Left ventricle myocardium inferior (tissue), 1 donor: ENCODE results near the gene AUTS2. TPM values are rescaled to one million over a fixed set of nuclear protein-coding genes. Genes with fewer than 3 reads are reported as not detected.

Experiments
- DNase-seq: peaks from one replicate; pipeline ENCODE4 v3.0.0-alpha.2; 2020
- H3K27ac ChIP-seq: fragments of 200-600 bp; replicated peaks from 2 replicates; pipeline ENCODE4 v1.8.0; 2021
- H3K27me3 ChIP-seq: fragments of 200-600 bp; 2 replicates; pipeline ENCODE4 v1.8.0; 2021; ENCODE audit warnings: low read depth
- H3K36me3 ChIP-seq: fragments of 200-600 bp; 2 replicates; pipeline ENCODE4 v1.8.0; 2021
- H3K4me1 ChIP-seq: fragments of 200-600 bp; 2 replicates; pipeline ENCODE4 v1.8.0; 2021
- H3K4me3 ChIP-seq: fragments of 200-600 bp; 2 replicates; pipeline ENCODE4 v1.8.0; 2021; ENCODE audit warnings: mild to moderate bottlenecking, moderate library complexity
- H3K9me3 ChIP-seq: fragments of 200-600 bp; replicated peaks from 2 replicates; pipeline ENCODE4 v1.8.0; 2021
- CTCF ChIP-seq: fragments of 200-600 bp; IDR thresholded peaks from 2 replicates; pipeline ENCODE4 v1.8.0; 2021; ENCODE audit warnings: antibody characterized with exemption, mild to moderate bottlenecking, borderline replicate concordance
- intact Hi-C: fragments of 100-400 bp; cut with micrococcal nuclease; formaldehyde crosslinking; loops from one replicate; pipeline ENCODE4 v1.11.0; 2022
- total RNA-seq: library from RNA; stranded (reverse); fragmentation: NEBNext Ultra II Directional; extraction: Animal tissue kit (Norgen Biotek cat#: 25700); gene quantifications from one replicate; pipeline ENCODE4 v1.2.1, GENCODE V29; 2021
- donor health status: DM: no; HTN: yes; CAD: no; lungs with severe emphysema.

Gene AUTS2
- total RNA-seq, 1 donor from 2014 or later: 10.5 TPM

DNA sequence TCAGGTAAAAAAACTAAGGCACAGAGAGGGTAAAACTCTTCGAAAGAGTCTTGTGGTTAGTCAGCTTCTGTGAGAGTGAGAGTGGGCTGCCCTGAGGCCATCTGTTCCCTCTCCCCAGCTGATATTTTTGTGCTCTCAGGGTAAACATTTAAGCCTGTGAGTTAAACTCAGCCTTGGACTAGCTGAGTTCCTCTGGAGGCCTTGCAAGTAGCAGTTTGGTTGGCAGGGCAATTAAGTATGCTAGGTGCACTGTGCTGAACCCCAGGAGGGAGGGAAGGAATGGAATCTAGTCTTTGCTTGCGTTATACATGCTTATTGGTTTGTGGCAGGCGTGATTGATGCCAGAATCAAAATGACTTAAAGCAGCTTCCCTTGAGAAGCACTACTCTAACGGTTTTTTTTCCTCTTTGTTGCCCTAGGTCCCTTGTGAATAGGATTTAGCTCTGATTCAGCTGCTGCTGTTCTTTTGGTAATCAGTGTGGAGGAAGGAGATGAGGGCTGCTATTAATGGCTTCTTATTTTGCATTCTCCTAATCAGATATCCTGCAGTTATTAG is 140.2 kb downstream of the AUTS2 start:
- Histone ChIP-seq H3K27me3 (no peaks in the 10 kb centered on the region), H3K36me3 (no peaks in the 10 kb centered on the region), H3K4me1 (peaks cover 28% of the 10 kb centered on the region), H3K27ac (peak overlapping the region; percentile 34), H3K4me3 (no peak overlapping the region), H3K9me3 (no peaks in the 10 kb centered on the region)
- intact Hi-C loops: no loop called here
- no peak for DNase-seq
- TF ChIP-seq CTCF: no peak

GRCh38 chr7:69739190-69739589 is 140.9 kb downstream of the AUTS2 start:
- no peak for TF ChIP-seq CTCF
- H3K4me3 ChIP-seq: no peak overlapping the region
- no peaks in the 10 kb centered on the region for H3K27me3 ChIP-seq
- H3K36me3 ChIP-seq: no peaks in the 10 kb centered on the region
- peaks cover 28% of the 10 kb centered on the region for H3K4me1 ChIP-seq
- peak overlapping the region; percentile 16 for H3K27ac ChIP-seq
- intact Hi-C loops: no loop called here
- no peaks in the 10 kb centered on the region for H3K9me3 ChIP-seq
- no peak for DNase-seq

DNA sequence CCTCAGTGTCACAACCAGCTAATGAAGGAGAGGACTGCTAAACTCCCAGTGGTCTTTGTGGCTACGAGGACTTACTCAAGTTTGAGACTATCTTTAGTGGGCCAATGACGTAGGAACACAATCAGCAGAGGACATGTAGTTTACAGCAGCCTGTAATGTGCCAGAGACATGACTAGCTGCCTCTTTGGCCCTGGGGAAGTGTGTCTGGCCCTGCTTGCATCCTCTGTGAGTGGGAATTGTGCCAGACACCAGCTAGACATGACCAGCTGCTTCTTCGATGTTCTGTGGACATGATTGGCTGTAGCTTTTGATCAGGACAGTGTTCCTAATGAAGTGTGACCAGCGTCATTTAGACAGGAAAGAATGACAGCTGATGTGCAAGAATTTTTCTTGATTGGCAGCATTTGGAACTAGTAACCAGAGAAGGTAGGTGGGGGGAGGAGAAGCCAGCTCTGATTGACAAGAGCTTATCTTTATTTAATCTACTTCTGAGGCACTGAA is 141.7 kb downstream of the AUTS2 start:
- Histone ChIP-seq H3K27me3 (no peaks in the 10 kb centered on the region), H3K27ac (peak overlapping the region; percentile 16), H3K4me3 (no peak overlapping the region), H3K36me3 (no peaks in the 10 kb centered on the region), H3K9me3 (no peaks in the 10 kb centered on the region), H3K4me1 (peaks cover 28% of the 10 kb centered on the region)
- intact Hi-C loops: no loop called here
- DNase-seq: peak; percentile 46
- no peak for TF ChIP-seq CTCF

DNA sequence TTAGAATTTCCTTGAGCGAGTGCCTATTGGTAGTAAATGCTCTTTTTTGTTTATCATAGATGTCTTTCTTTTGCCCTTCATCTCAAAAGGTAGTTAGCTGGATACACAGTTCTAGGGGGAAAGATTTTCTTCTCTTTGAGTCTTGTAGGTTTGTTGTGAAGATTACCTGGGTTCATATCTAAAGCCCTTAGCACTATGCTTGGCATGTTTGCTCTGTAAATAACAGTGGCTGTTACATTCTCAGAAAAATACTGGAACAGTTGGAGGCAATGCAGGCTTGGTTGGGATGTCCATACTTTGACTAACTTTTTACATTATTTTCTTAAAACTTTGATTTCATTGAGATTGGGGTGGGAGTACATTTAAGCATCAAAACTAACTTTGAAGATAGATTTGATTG is 144.0 kb downstream of the AUTS2 start:
- DNase-seq: no peak
- TF ChIP-seq CTCF: no peak
- Histone ChIP-seq H3K4me3 (no peak overlapping the region), H3K36me3 (no peaks in the 10 kb centered on the region), H3K4me1 (peaks cover 28% of the 10 kb centered on the region), H3K9me3 (no peaks in the 10 kb centered on the region), H3K27me3 (no peaks in the 10 kb centered on the region), H3K27ac (no peak overlapping the region)
- intact Hi-C loops: no loop called here

GRCh38 chr7:69743436-69743835 is 145.2 kb downstream of the AUTS2 start:
- H3K4me3 ChIP-seq: no peak overlapping the region
- TF ChIP-seq CTCF: no peak
- no peaks in the 10 kb centered on the region for H3K9me3 ChIP-seq
- H3K27me3 ChIP-seq: no peaks in the 10 kb centered on the region
- no peak for DNase-seq
- H3K27ac ChIP-seq: no peak overlapping the region
- intact Hi-C loops: no loop called here
- no peaks in the 10 kb centered on the region for H3K36me3 ChIP-seq
- peaks cover 28% of the 10 kb centered on the region for H3K4me1 ChIP-seq

GRCh38 chr7:69744026-69744425 is 145.8 kb downstream of the AUTS2 start:
- H3K4me3 ChIP-seq: no peak overlapping the region
- H3K27ac ChIP-seq: no peak overlapping the region
- H3K36me3 ChIP-seq: no peaks in the 10 kb centered on the region
- intact Hi-C loops: no loop called here
- no peak for TF ChIP-seq CTCF
- H3K27me3 ChIP-seq: no peaks in the 10 kb centered on the region
- H3K4me1 ChIP-seq: peaks cover 23% of the 10 kb centered on the region
- DNase-seq: no peak
- H3K9me3 ChIP-seq: no peaks in the 10 kb centered on the region
